Effector memory CD4-positive, alpha-beta T cell (primary cell): ENCODE data around the gene TSTD2.

ENCODE experiments used
- DNase-seq, 3 donors: peaks; one replicate each; pipeline ENCODE4 v3.0.0-alpha.2; 2020
- H3K27ac ChIP-seq: 2 replicates; pipeline ENCODE4 v1.7.0; 2013; ENCODE audit warnings: mild to moderate bottlenecking, low read length, moderate library complexity; ENCODE audit not compliant: insufficient read depth, poor library complexity, severe bottlenecking
- H3K27me3 ChIP-seq: replicated peaks from 2 replicates; pipeline ENCODE4 v1.7.0; 2013; ENCODE audit warnings: mild to moderate bottlenecking, low read length; ENCODE audit not compliant: insufficient read depth, control insufficient read depth, poor library complexity, severe bottlenecking
- H3K36me3 ChIP-seq: 2 replicates; pipeline ENCODE4 v1.7.0; 2013; ENCODE audit warnings: mild to moderate bottlenecking, low read length, moderate library complexity; ENCODE audit not compliant: control insufficient read depth, insufficient read depth
- H3K4me1 ChIP-seq: 2 replicates; pipeline ENCODE4 v1.7.0; 2013; ENCODE audit warnings: low read length, mild to moderate bottlenecking; ENCODE audit not compliant: control insufficient read depth, insufficient read depth, poor library complexity, severe bottlenecking
- H3K4me3 ChIP-seq: 2 replicates; pipeline ENCODE4 v1.7.0; 2013; ENCODE audit warnings: low read length, low read depth, mild to moderate bottlenecking; ENCODE audit not compliant: insufficient read depth, poor library complexity, severe bottlenecking
- H3K9me3 ChIP-seq: 2 replicates; pipeline ENCODE4 v1.7.0; 2013; ENCODE audit warnings: mild to moderate bottlenecking, low read length, moderate library complexity; ENCODE audit not compliant: control insufficient read depth

The TSTD2 gene

DNA sequence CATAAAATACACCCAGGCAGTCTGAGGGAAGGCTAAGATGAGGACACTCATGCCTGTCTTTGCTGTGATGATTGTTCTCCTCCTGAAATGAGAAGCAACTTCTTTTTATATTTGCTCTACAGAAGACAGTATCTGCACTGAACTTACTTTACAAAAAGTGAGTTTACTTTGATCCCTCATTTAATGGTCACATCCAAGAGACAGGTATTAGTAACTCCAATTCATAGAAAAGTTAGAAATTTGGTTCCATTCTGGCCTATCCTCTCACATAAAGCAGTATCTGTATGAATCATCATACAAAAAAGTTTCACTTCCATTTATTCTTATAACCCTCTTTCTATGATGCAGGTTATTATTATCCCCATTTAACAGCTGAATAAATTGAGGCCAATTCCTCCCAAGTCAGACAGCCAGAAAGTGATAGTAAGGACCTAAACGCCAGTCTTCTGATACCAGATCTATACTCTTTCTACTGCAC lies 15.2 kb downstream of the TSTD2 start:
- no peak for DNase-seq
- no peaks in the 10 kb centered on the region for H3K27me3 ChIP-seq
- no peak overlapping the region for H3K4me3 ChIP-seq
- no peaks in the 10 kb centered on the region for H3K4me1 ChIP-seq
- no peaks in the 10 kb centered on the region for H3K36me3 ChIP-seq
- no peaks in the 10 kb centered on the region for H3K9me3 ChIP-seq
- no peak overlapping the region for H3K27ac ChIP-seq

DNA sequence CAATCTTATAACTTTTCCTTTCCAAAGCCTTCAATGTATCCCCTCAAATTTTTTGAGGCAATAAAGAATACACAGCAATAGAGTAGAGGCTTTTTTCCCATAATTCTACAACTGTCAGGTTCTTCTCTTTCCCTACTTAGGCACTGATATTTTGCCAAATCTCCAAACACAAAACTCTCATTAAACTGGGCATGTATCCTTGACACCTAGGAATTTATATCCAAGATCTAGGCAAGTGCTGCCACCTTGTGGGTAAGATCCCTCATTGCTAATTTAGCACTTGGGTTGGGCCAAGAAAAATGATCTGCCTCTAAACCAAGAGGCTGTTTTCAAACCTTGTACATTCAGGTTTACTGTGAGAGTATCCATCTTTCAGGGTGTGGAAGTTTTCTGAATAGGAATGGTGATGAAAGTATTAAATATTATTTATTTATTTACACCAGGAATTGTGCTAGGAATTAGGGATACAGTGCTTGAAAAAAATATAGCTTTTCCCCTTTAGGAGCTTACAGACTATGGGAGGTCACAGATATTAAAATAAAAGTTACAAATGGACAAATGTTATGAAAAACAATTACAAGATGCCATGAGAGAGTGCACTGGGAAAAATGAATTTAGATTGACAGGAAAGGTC lies 17.6 kb downstream of the TSTD2 start:
- H3K4me1 ChIP-seq, result no peaks in the 10 kb centered on the region
- peak; percentile 16 to 51 (median 19) for DNase-seq
- H3K27me3 ChIP-seq, result no peaks in the 10 kb centered on the region
- H3K36me3 ChIP-seq, result peaks cover 6% of the 10 kb centered on the region
- no peak overlapping the region for H3K27ac ChIP-seq
- H3K9me3 ChIP-seq, result no peaks in the 10 kb centered on the region
- no peak overlapping the region for H3K4me3 ChIP-seq

DNA sequence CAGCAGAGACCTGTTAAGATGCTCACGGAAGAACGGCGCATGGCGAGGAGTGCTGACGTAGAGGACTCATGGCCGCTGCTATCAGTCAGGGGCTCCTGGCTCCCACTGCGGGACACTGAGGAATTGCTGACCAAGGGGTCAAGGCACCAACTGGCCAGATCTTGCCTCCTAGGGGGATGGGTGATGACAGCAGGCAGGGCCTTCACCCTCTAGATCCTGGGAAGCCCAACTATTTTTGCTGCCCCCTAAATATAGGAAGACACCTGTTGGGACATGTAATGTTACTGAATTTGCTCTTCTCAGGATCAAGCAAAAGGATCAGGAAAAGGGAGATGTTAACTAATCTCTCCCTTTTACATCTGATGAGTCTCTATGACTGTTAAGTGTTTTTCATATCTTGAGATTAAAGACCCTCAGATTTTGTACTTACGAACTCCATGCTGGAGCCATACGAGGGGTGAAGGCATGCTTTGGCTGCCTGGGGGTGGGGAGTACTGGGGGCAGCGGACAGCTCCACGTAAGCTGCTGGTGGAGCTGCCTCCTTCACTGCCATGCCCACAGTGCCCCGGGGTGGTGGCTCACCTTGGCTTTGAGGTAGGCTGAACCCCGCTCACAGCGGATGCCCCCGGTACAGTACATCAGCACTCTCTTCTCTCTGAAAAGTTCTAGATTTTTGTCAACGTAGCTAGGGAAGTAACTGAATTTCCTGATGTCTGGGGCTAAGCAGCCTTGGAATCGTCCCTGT lies 28.1 kb downstream of the TSTD2 start:
- H3K27me3 ChIP-seq, result no peaks in the 10 kb centered on the region
- no peak for DNase-seq
- no peaks in the 10 kb centered on the region for H3K4me1 ChIP-seq
- H3K9me3 ChIP-seq, result no peaks in the 10 kb centered on the region
- H3K36me3 ChIP-seq, result peaks cover 59% of the 10 kb centered on the region
- no peak overlapping the region for H3K4me3 ChIP-seq
- H3K27ac ChIP-seq, result no peak overlapping the region

DNA sequence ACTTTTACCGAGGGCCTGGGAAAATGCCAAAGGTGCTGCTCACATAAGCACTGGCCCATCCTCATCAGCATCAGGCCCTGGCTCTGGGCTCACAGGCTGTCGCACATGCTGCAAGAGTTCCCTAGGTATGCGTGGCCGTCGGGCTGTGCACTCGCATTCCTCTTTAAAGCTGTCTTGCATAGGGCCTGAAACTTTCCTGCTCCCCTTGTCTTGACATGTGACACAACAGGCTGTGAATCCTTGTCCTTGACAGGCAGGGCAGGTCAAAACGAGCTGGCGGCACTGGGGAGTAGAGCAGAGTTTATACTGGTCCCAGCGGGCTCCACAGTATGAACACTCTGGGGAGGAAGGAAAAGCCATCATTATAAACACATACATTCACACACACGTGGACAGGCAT lies 30.7 kb downstream of the TSTD2 start:
- Histone ChIP-seq H3K9me3 (no peaks in the 10 kb centered on the region), H3K27me3 (no peaks in the 10 kb centered on the region), H3K4me1 (no peaks in the 10 kb centered on the region), H3K36me3 (peaks cover 58% of the 10 kb centered on the region), H3K27ac (no peak overlapping the region), H3K4me3 (no peak overlapping the region)
- DNase-seq, result no peak

DNA sequence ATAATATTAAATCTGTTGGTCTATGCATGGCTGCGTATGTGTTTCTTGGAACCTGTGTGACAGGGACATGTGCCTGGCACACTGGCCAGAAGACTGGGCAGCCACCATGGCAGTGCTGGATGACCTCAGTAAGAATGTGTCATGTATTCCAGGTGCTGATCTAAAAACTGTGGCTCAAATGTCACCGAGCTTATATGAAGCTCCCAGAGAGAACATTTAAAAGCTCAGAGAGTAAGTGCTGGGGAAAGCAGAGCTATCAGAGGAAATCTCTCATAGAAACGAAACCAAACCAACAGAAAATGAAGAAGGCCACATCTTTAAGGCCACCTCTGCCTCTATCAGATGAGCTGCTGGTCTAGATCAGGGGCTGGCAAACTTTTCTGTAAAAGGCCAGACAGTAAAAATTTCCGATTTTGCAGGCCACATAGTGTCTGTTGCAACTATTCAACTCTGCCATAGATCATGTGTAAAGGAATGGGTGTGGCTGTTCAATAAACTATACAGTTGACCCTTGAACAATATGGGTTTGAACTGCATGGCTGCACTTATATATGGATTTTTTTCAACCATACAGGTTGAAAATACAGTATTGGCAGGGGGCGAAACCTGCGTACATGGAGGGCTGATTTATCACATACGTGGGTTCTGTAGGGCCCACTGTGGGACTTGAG lies 31.8 kb downstream of the TSTD2 start:
- Histone ChIP-seq H3K27ac (no peak overlapping the region), H3K9me3 (no peaks in the 10 kb centered on the region), H3K4me1 (no peaks in the 10 kb centered on the region), H3K27me3 (no peaks in the 10 kb centered on the region), H3K4me3 (no peak overlapping the region), H3K36me3 (peaks cover 52% of the 10 kb centered on the region)
- no peak for DNase-seq

DNA sequence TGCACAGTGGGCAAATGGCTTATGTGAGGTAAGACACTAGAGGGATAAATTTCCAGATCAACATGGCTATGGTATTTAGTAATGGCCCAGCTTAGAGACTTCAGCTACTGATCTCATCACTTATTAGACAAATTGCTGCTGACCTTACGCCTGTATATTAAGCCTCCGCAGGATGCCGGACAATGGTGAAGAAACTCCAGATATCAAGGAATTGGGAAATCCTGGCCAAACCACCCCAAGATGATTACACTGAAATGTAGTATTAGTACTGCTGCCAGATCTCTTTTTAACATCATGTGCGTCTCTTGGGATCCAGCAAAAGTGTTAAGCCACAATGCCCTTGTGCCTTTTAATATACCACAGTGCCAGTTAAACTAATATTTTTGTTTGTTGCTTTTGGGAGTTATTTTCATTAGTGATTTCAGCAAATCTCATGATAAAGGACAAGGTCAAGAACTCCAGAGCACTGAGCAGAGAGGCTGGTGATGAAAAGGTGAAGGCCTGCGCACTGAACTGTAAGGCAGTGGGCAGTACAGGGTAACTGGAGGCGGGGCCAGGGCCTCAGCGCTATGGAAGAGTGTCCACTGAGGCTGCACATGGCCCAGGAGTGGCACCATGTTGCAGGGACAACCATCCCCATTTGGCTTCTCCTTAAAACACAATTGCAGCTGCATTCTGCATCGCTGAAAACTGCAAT lies 32.5 kb downstream of the TSTD2 start:
- no peak for DNase-seq
- Histone ChIP-seq H3K9me3 (no peaks in the 10 kb centered on the region), H3K27me3 (no peaks in the 10 kb centered on the region), H3K4me1 (no peaks in the 10 kb centered on the region), H3K4me3 (no peak overlapping the region), H3K36me3 (peaks cover 47% of the 10 kb centered on the region), H3K27ac (no peak overlapping the region)

DNA sequence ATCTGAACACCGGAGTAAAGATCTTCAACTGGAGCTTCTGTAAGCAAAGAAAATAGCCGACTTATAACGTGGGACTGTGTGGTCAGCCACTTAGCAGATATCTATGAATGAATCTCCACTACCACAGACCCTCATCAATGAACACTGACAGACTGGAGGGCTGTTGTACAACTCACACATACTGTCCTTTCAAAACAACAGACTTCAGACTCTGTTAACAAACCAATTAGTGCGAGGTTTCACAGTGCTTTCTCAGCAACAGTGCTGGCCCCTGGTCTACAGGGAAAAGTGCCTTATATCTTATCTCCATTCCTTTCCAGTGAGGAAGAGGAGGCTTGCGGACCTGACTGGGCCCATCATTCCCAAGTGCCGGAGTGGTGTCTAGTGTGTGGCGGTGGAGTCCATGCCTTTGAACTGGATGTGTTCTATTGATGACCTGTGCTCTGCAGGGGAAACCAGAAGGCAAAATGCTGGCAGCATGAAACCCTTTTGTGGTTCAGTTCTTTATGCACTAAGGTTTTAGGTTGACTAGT lies 33.8 kb downstream of the TSTD2 start:
- no peaks in the 10 kb centered on the region for H3K27me3 ChIP-seq

DNA sequence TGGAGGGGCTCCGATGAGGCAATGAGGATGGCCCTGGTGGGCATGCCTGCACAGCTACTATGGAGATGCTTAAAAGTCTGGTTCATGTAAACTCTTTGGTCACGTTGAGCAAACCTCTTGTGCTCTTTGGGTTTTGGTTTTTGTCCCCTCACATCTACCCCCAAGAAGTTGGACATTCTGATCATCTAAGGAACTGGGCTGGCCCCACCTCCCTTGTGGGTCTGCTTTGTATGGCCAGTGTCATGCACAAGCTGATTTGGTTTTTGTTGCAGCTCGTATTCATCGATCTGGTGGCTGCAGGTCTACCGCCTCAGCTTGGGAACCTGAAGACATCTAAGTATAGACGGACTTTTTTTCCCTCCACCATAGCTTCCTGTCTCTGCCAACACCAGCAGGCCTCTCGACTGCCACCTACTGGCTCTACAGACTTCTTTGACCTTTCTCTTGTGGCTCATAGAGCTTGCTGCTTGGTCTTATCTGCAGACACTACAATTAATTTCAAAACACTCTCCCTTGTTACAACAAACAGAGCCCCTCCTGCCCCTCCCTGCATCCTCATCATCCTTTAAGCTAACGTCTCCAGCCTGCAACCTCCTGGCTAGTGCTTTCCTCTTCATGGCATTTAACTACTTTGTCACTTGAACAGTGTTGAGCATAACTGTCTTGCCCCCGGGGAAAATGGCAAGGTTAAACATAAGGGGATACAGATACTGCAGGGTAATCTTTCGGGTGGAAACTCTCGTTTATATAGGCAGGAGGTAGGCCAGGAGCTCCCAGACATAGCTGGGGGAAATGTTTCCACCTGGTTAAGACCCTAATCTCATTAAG lies 34.5 kb downstream of the TSTD2 start:
- peak; percentile 18 to 44 (median 42) for DNase-seq

More for the DNA sequence above, 33.8 kb downstream of the TSTD2 start:
- Histone ChIP-seq H3K4me3 (no peak overlapping the region), H3K9me3 (no peaks in the 10 kb centered on the region), H3K27ac (no peak overlapping the region), H3K4me1 (no peaks in the 10 kb centered on the region), H3K36me3 (peaks cover 34% of the 10 kb centered on the region)
- DNase-seq, result no peak

DNA sequence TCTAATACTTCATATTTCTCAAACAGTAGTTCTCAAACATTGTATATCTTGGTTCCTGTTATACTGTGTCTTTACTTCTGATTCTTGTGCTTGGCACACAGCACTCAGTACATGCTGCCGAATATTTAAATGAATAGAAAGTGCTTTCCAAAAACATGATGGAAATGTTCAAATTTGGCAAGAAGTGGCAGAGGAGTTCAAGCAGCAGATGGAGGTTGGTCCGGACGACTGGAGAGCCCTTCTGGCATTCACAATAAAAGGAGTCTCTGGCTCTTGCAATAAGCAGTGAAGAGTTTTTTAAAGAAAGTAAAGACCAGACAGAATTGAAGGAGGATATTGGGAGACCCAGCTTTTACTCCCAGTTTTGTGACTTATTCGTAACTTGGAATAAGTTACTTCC lies 36.3 kb downstream of the TSTD2 start:
- H3K4me3 ChIP-seq, result no peak overlapping the region
- no peaks in the 10 kb centered on the region for H3K27me3 ChIP-seq
- H3K9me3 ChIP-seq, result no peaks in the 10 kb centered on the region
- no peaks in the 10 kb centered on the region for H3K4me1 ChIP-seq
- H3K27ac ChIP-seq, result no peak overlapping the region
- H3K36me3 ChIP-seq, result peaks cover 11% of the 10 kb centered on the region
- DNase-seq, result no peak

More for the DNA sequence above, 34.5 kb downstream of the TSTD2 start:
- H3K4me1 ChIP-seq, result no peaks in the 10 kb centered on the region
- no peaks in the 10 kb centered on the region for H3K9me3 ChIP-seq
- H3K27me3 ChIP-seq, result no peaks in the 10 kb centered on the region
- H3K4me3 ChIP-seq, result no peak overlapping the region
- peaks cover 29% of the 10 kb centered on the region for H3K36me3 ChIP-seq
- no peak overlapping the region for H3K27ac ChIP-seq
